K562 (cell line): Measurements from ENCODE around the gene CPLANE2. TPM values are rescaled to one million over a fixed set of nuclear protein-coding genes. Genes with fewer than 3 reads are reported as not detected.
A peak's percentile ranks its signal among the peaks of the same experiment; 100 is the strongest.

Source experiments
- ATAC-seq: fragments of 200-7000 bp; cut with Tn5 transposase; 3 replicates; pipeline ENCODE4 v1.9.1; 2020; ENCODE audit warnings: moderate library complexity
- BruUV-seq: library from RNA; stranded (reverse); fragments of 400-500 nt; replicated peaks from 2 replicates; lab custom pipeline; 2021; lab: Mats Ljungman, UMichigan
- CTCF ChIA-PET: fragments of 300-600 bp; formaldehyde crosslinking; extraction: SDS; loops from one replicate; lab custom pipeline; 2021; ENCODE audit warnings: low intra/inter-chr PET ratio; lab: Yijun Ruan, JAX
- POLR2A ChIA-PET: fragments of 300-600, 350-650 bp; sonication (Branson Sonifier 250); formaldehyde crosslinking; extraction: SDS; loops from one replicate; lab custom pipeline; 2021; ENCODE audit warnings: antibody characterized with exemption, inconsistent platforms; lab: Yijun Ruan, JAX
- DNase-seq, 4 experiments: peaks; one replicate each; pipeline versions ENCODE4 v3.0.0 to v3.0.0-alpha.2; 2011 to 2018; ENCODE audit warnings: low spot score in 3 of 4, mixed read lengths in 3 of 4; ENCODE audit errors: extremely low read depth in 1 of 4
- FAIRE-seq: peaks from 2 replicates; lab custom pipeline; 2011; peaks lifted over from hg19 to GRCh38; lab: Jason Lieb, UNC
- H2AFZ ChIP-seq: 2 replicates; pipeline ENCODE4 v1.6.0; 2011; ENCODE audit warnings: low read depth, low read length, control low read depth, inconsistent platforms
- H3K27ac ChIP-seq: fragments of 200-600 bp; 3 replicates; pipeline ENCODE4 v1.8.0; 2011; ENCODE audit warnings: low read depth, mild to moderate bottlenecking, control low read depth, inconsistent platforms, low read length, moderate library complexity, mixed read lengths; ENCODE audit errors: extremely low read depth
- H3K27me3 ChIP-seq, 2 experiments: fragments of 300-600 bp in 1 of 2; 2 replicates in 1 of 2; 3 replicates in 1 of 2; pipeline versions ENCODE4 v1.6.0 to v1.8.0; 2011; ENCODE audit warnings: inconsistent platforms in 2 of 2, low read length in 2 of 2, mild to moderate bottlenecking in 1 of 2, mixed read lengths in 1 of 2, moderate library complexity in 1 of 2; ENCODE audit not compliant: control insufficient read depth in 2 of 2, insufficient read depth in 2 of 2
- H3K36me3 ChIP-seq: fragments of 300-600 bp; 3 replicates; pipeline ENCODE4 v1.8.0; 2011; ENCODE audit warnings: mild to moderate bottlenecking, low read length, inconsistent platforms; ENCODE audit not compliant: control insufficient read depth, insufficient read depth
- H3K4me1 ChIP-seq, 2 experiments: fragments of 200-600 bp in 1 of 2; replicated peaks in 1 of 2; 2 replicates in 1 of 2; 3 replicates in 1 of 2; pipeline versions ENCODE4 v1.5.1 to v1.8.0; 2011; ENCODE audit warnings: inconsistent platforms in 2 of 2, low read length in 2 of 2, mild to moderate bottlenecking in 1 of 2, mixed read lengths in 1 of 2, moderate library complexity in 1 of 2; ENCODE audit not compliant: control insufficient read depth in 2 of 2, insufficient read depth in 2 of 2
- H3K4me2 ChIP-seq: 2 replicates; pipeline ENCODE4 v1.6.1; 2011; ENCODE audit warnings: low read length, control low read depth, inconsistent platforms, mixed read lengths; ENCODE audit not compliant: insufficient read depth
- H3K4me3 ChIP-seq: fragments of 200-600 bp; sonication (generic), shearing (Covaris generic); 2 replicates; pipeline ENCODE4 v1.5.1; 2016; ENCODE audit warnings: control low read depth, inconsistent platforms
- H3K79me2 ChIP-seq: fragments of 200-600 bp; 3 replicates; pipeline ENCODE4 v1.8.0; 2011; ENCODE audit warnings: low read length, inconsistent platforms; ENCODE audit not compliant: control insufficient read depth, insufficient read depth
- H3K9ac ChIP-seq, 2 experiments: 2 replicates each; pipeline versions ENCODE4 v1.6.0 to v1.6.1; 2011; ENCODE audit warnings: low read depth in 2 of 2, low read length in 2 of 2, control low read depth in 1 of 2, inconsistent platforms in 1 of 2, mild to moderate bottlenecking in 1 of 2, mixed read lengths in 1 of 2; ENCODE audit not compliant: insufficient read depth in 1 of 2
- H3K9me1 ChIP-seq: one replicate; pipeline ENCODE4 v1.6.0; 2011; ENCODE audit warnings: inconsistent platforms, mild to moderate bottlenecking, low read length, moderate library complexity; ENCODE audit not compliant: control insufficient read depth, insufficient read depth
- H3K9me3 ChIP-seq: replicated peaks from 2 replicates; pipeline ENCODE4 v1.5.1; 2011; ENCODE audit warnings: low read depth, low read length, inconsistent platforms; ENCODE audit not compliant: control insufficient read depth, insufficient read depth
- H4K20me1 ChIP-seq: replicated peaks from 2 replicates; pipeline ENCODE4 v1.6.1; 2011; ENCODE audit warnings: low read length, inconsistent platforms, mixed read lengths; ENCODE audit not compliant: control insufficient read depth, insufficient read depth
- ATF3 ChIP-seq, 2 experiments: fragments of 450-650 bp in 1 of 2; sonication (generic) in 1 of 2; formaldehyde crosslinking in 1 of 2; IDR thresholded peaks in 1 of 2; conservative IDR thresholded peaks in 1 of 2; 2 replicates each; pipeline versions ENCODE4 v1.6.1 to v1.8.1; 2016 to 2023; ENCODE audit warnings: mild to moderate bottlenecking in 2 of 2, moderate library complexity in 2 of 2, inconsistent platforms in 1 of 2, missing genetic modification reagents in 1 of 2
- REST ChIP-seq, 2 experiments: fragments of 450-650 bp; formaldehyde crosslinking in 1 of 2; IDR thresholded peaks; 2 replicates each; pipeline versions ENCODE4 v1.4.0 to v1.6.1; 2014 to 2020; ENCODE audit warnings: mild to moderate bottlenecking in 2 of 2, borderline replicate concordance in 1 of 2, low read depth in 1 of 2
- WGBS: fragments of 100-300 bp; shearing (Covaris generic); methylation state at CpG from one replicate; pipeline ENCODE4 v1.1.6; 2016; ENCODE audit warnings: low coverage, mixed read lengths; ENCODE audit not compliant: insufficient coverage; ENCODE audit errors: missing lambda C conversion rate; 5-methylcytosine and 5-hydroxymethylcytosine counted together
- in situ Hi-C: fragments of 300-500 bp; cut with MboI; formaldehyde crosslinking; loops from 4 replicates; pipeline ENCODE4 v1.15.0; 2018; ENCODE audit warnings: inconsistent platforms, mixed read lengths
- intact Hi-C: fragments of 100-400 bp; cut with micrococcal nuclease; formaldehyde crosslinking; loops from 2 replicates; pipeline ENCODE4 v1.14.2; 2022
- polyA plus RNA-seq, 8 experiments: library from polyadenylated mRNA; depleted of rRNA in 4 of 8; stranded (reverse) in 5 of 8; unstranded in 3 of 8; fragments of >200 nt; fragmentation: Nextera tagmentation in 2 of 8; fragmentation: Illumina TruSeq in 1 of 8; extraction: Ambion mirVana in 2 of 8; extraction: Trizol in 1 of 8; gene quantifications; 2 replicates each; pipeline versions ENCODE4 v1.2.1 to v1.2.3, GENCODE V29; 2011 to 2014; ENCODE audit warnings: inconsistent platforms in 1 of 8, missing spikeins in 1 of 8
- total RNA-seq, 7 experiments: library from RNA; depleted of rRNA in 6 of 7; stranded (reverse); fragments of >200 nt in 6 of 7; fragmentation: Illumina TruSeq in 2 of 7; extraction: Trizol in 2 of 7; gene quantifications; 2 replicates each; pipeline versions ENCODE4 v1.2.1 to v1.2.3, GENCODE V29; 2011 to 2021; ENCODE audit warnings: low replicate concordance in 1 of 7
- TF ChIP-seq, protein P1 (sequence below), 2 experiments: IDR thresholded peaks in 1 of 2; conservative IDR thresholded peaks in 1 of 2; 2 replicates each; pipeline ENCODE4 v1.6.1; 2016; ENCODE audit warnings: low read depth in 2 of 2, mild to moderate bottlenecking in 1 of 2, missing compliant biosample characterization in 1 of 2, missing genetic modification characterization in 1 of 2, moderate library complexity in 1 of 2
- TF ChIP-seq, protein P2 (sequence below): fragments of 250-450 bp; sonication (Bioruptor Pico); IDR thresholded peaks from 2 replicates; pipeline ENCODE4 v1.8.0; 2021; ENCODE audit warnings: mild to moderate bottlenecking, moderate library complexity

The CPLANE2 gene
- total and polyA plus RNA-seq, 9 of the 15 experiments (the other 6 are each of a cell fraction or from before 2014, with no cell fraction given): 0.17 to 20.9 (median 8.1) TPM

DNA sequence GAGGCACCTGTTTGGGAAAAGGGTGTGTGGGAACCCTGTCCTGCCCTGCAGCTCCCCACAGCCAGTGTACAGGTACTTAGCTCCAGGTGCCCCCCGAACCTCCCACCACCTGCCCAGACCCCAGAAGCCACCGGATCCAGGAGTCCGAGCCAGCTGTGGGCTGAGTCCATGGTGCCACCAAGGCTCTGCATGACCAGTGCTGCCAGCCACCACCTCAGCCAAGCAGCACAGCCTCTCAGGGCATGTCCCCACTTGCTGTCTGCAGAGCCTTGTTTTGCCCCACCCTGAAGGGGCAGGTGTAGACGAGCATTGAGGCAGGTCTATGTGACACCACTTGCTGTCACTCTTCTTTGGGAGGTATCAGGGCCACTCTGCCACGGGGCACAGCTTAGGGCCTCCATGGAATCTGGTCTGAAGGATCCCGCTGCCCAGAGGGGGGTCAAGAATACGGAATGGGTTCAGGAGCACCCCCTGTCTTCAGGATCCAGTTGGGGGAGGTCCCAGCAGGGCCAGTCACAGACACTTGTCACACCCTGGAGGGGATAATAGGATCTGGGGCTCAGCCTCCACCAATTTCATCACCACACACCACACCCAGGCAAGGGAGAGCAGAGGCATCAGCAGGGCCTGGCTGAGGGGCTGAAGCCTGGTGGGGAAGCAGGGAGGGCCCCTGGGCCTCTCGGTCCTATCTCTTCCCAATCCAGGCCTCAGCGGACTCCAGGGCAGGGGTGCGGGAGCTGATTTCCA lies 52.3 kb downstream of the CPLANE2 start:
- CTCF ChIA-PET: interaction anchor here (7.5 kb wide), 1 partner anchor 105 kb away, joined by 208 read pairs; no protein-coding TSS in a partner anchor
- Histone ChIP-seq H3K9me3 (no peaks in the 10 kb centered on the region), H3K79me2 (no peaks in the 10 kb centered on the region), H4K20me1 (no peaks in the 10 kb centered on the region), H3K4me1 (peaks cover 6 to 32% of the 10 kb centered on the region in 2 experiments; a peak in 4 of 5 replicates), H3K4me2 (no peak overlapping the region), H3K27me3 (no peaks in the 10 kb centered on the region), H3K9me1 (no peaks in the 10 kb centered on the region), H3K36me3 (no peaks in the 10 kb centered on the region), H2AFZ (no peak overlapping the region; the same call in 1 of the 2 replicates), H3K9ac (peak overlapping the region in 1 of 2 experiments; percentile 82; a peak in 2 of 4 replicates), H3K27ac (no peak overlapping the region), H3K4me3 (no peak overlapping the region)
- BruUV-seq: no TSS peak
- FAIRE-seq (no peak), DNase-seq (no peak), ATAC-seq (peak; percentile 47)
- POLR2A ChIA-PET: no interaction called here
- in situ Hi-C loops: loop anchor here (5.0 kb wide), 1 partner anchor 102 kb away; no protein-coding TSS in a partner anchor
- 72% methylated on average over 10 of the region's 10 CpGs for WGBS
- intact Hi-C loops: no loop called here
- TF ChIP-seq, protein P1, sequence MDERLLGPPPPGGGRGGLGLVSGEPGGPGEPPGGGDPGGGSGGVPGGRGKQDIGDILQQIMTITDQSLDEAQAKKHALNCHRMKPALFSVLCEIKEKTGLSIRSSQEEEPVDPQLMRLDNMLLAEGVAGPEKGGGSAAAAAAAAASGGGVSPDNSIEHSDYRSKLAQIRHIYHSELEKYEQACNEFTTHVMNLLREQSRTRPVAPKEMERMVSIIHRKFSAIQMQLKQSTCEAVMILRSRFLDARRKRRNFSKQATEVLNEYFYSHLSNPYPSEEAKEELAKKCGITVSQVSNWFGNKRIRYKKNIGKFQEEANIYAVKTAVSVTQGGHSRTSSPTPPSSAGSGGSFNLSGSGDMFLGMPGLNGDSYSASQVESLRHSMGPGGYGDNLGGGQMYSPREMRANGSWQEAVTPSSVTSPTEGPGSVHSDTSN (CRISPR knock-in tag; IDR thresholded peaks at IDR 0.05; ENCODE audit: low read depth): no peak
- TF ChIP-seq, protein P1 (tag; conservative IDR thresholded peaks at IDR 0.05; ENCODE audit: low read depth): no peak
- TF ChIP-seq ATF3 (IDR thresholded peaks at IDR 0.05) (peak; percentile 57), ATF3 (CRISPR knock-in tag; conservative IDR thresholded peaks at IDR 0.05) (no peak), REST (IDR thresholded peaks at IDR 0.05; ENCODE audit: borderline replicate concordance) (peak; percentile 35; the same call in 1 of the 2 replicates), REST (CRISPR knock-in tag; IDR thresholded peaks at IDR 0.05; ENCODE audit: low read depth) (no peak)
- TF ChIP-seq, protein P2, sequence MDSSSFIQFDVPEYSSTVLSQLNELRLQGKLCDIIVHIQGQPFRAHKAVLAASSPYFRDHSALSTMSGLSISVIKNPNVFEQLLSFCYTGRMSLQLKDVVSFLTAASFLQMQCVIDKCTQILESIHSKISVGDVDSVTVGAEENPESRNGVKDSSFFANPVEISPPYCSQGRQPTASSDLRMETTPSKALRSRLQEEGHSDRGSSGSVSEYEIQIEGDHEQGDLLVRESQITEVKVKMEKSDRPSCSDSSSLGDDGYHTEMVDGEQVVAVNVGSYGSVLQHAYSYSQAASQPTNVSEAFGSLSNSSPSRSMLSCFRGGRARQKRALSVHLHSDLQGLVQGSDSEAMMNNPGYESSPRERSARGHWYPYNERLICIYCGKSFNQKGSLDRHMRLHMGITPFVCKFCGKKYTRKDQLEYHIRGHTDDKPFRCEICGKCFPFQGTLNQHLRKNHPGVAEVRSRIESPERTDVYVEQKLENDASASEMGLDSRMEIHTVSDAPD (CRISPR knock-in tag): no peak
